HCT116 (cell line): Measurements from ENCODE around the gene FKBP7. TPM values are rescaled to one million over a fixed set of nuclear protein-coding genes. Genes with fewer than 3 reads are reported as not detected.

ENCODE experiments used
- ATAC-seq: fragments of 200-7000 bp; cut with Tn5 transposase; 2 replicates; pipeline ENCODE4 v1.9.1; 2020; ENCODE audit warnings: mild to moderate bottlenecking, moderate library complexity
- BruUV-seq: library from RNA; stranded (reverse); fragments of 400-500 nt; replicated peaks from 2 replicates; lab custom pipeline; 2021; lab: Mats Ljungman, UMichigan
- CTCF ChIA-PET: fragments of 300-600 bp; sonication (Branson Sonifier 250); formaldehyde crosslinking; loops from one replicate; lab custom pipeline; 2021; ENCODE audit warnings: antibody characterized with exemption; lab: Charles Lee
- POLR2A ChIA-PET: fragments of 300-600, 350-600 bp; sonication (Branson Sonifier 250); formaldehyde crosslinking; loops from one replicate; lab custom pipeline; 2021; ENCODE audit warnings: antibody characterized with exemption; lab: Charles Lee
- RAD21 ChIA-PET, 2 experiments: fragments of 300-600 bp; sonication (Branson Sonifier 250); formaldehyde crosslinking; loops; one replicate each; lab custom pipeline; 2023; ENCODE audit warnings: low total read pairs in 2 of 2; ENCODE audit not compliant: uncharacterized antibody in 2 of 2, unreplicated experiment in 2 of 2, low non-redundant PET in 1 of 2; lab: Charles Lee
- DNase-seq: peaks from one replicate; pipeline ENCODE4 v3.0.0-alpha.2; 2010; ENCODE audit warnings: low read depth, low spot score
- H2AFZ ChIP-seq: fragments of 200-600 bp; shearing (Covaris generic), sonication (generic); 2 replicates; pipeline ENCODE4 v1.6.1; 2017; ENCODE audit warnings: low read depth, mixed run types, mixed read lengths, antibody characterized with exemption, low read length; ENCODE audit not compliant: poor library complexity, severe bottlenecking
- H3K27ac ChIP-seq: 2 replicates; pipeline ENCODE4 v1.5.1; 2012; ENCODE audit warnings: low read depth, low read length
- H3K27me3 ChIP-seq: fragments of 200-600 bp; sonication (generic); 2 replicates; pipeline ENCODE4 v1.6.1; 2016; ENCODE audit warnings: mixed run types, low read length, mixed read lengths; ENCODE audit not compliant: insufficient read depth
- H3K36me3 ChIP-seq, 2 experiments: fragments of 200-500 bp in 1 of 2; fragments of 200-600 bp in 1 of 2; sonication (Bioruptor generic) in 1 of 2; sonication (generic) in 1 of 2; 2 replicates each; pipeline versions ENCODE4 v1.5.1 to v1.6.1; 2014 to 2016; ENCODE audit warnings: low read length in 2 of 2, inconsistent platforms in 1 of 2, mixed read lengths in 1 of 2, mixed run types in 1 of 2; ENCODE audit not compliant: insufficient read depth in 2 of 2, control insufficient read depth in 1 of 2
- H3K4me1 ChIP-seq, 2 experiments: fragments of 200-600 bp in 1 of 2; sonication (generic) in 1 of 2; 2 replicates each; pipeline versions ENCODE4 v1.5.1 to v1.6.1; 2012 to 2017; ENCODE audit warnings: low read length in 2 of 2, inconsistent platforms in 1 of 2, mild to moderate bottlenecking in 1 of 2, mixed read lengths in 1 of 2, mixed run types in 1 of 2, moderate library complexity in 1 of 2; ENCODE audit not compliant: insufficient read depth in 2 of 2, control insufficient read depth in 1 of 2
- H3K4me2 ChIP-seq: fragments of 200-600 bp; sonication (generic); 2 replicates; pipeline ENCODE4 v1.6.1; 2017; ENCODE audit warnings: mixed run types, low read length, mixed read lengths
- H3K4me3 ChIP-seq, 2 experiments: fragments of 200-600 bp in 1 of 2; sonication (generic) in 1 of 2; replicated peaks in 1 of 2; 2 replicates each; pipeline ENCODE4 v1.5.1; 2011 to 2016; ENCODE audit warnings: low read length in 2 of 2, control low read depth in 1 of 2, low read depth in 1 of 2, mild to moderate bottlenecking in 1 of 2, mixed read lengths in 1 of 2, mixed run types in 1 of 2
- H3K79me2 ChIP-seq: fragments of 200-600 bp; sonication (generic); 2 replicates; pipeline ENCODE4 v1.6.1; 2017; ENCODE audit warnings: mild to moderate bottlenecking, mixed run types, low read length, moderate library complexity, mixed read lengths; ENCODE audit not compliant: insufficient read depth
- H3K9ac ChIP-seq: fragments of 200-600 bp; sonication (generic); 2 replicates; pipeline ENCODE4 v1.6.1; 2016; ENCODE audit warnings: low read length, mixed read lengths
- H3K9me2 ChIP-seq: fragments of 200-600 bp; sonication (generic), shearing (Covaris generic); 2 replicates; pipeline ENCODE4 v1.6.1; 2017; ENCODE audit warnings: mixed run types, mild to moderate bottlenecking, moderate library complexity; ENCODE audit not compliant: insufficient read depth
- H3K9me3 ChIP-seq, 2 experiments: fragments of 200-500 bp in 1 of 2; fragments of 200-600 bp in 1 of 2; sonication (Bioruptor generic) in 1 of 2; sonication (generic) in 1 of 2; 2 replicates each; pipeline ENCODE4 v1.6.1; 2014 to 2017; ENCODE audit warnings: low read length in 2 of 2, mixed read lengths in 2 of 2, inconsistent platforms in 1 of 2, low read depth in 1 of 2, mild to moderate bottlenecking in 1 of 2, mixed run types in 1 of 2, moderate library complexity in 1 of 2; ENCODE audit not compliant: control insufficient read depth in 1 of 2, insufficient read depth in 1 of 2
- H4K20me1 ChIP-seq: fragments of 200-600 bp; sonication (generic), shearing (Covaris generic); 2 replicates; pipeline ENCODE4 v1.6.1; 2017; ENCODE audit warnings: mixed run types, mild to moderate bottlenecking, moderate library complexity; ENCODE audit not compliant: insufficient read depth
- ATF3 ChIP-seq: IDR thresholded peaks from 2 replicates; pipeline ENCODE4 v1.6.1; 2012
- CBX3 ChIP-seq: IDR thresholded peaks from 2 replicates; pipeline ENCODE4 v1.6.1; 2012; ENCODE audit warnings: low read depth
- CTCF ChIP-seq, 3 experiments: fragments of 200-600 bp in 1 of 3; sonication (generic) in 1 of 3; IDR thresholded peaks in 2 of 3; conservative IDR thresholded peaks in 1 of 3; 2 replicates each; pipeline ENCODE4 v1.5.1; 2012 to 2017; ENCODE audit warnings: low read depth in 2 of 3, low read length in 2 of 3, antibody characterized with exemption in 1 of 3, borderline replicate concordance in 1 of 3, control low read depth in 1 of 3, mild to moderate bottlenecking in 1 of 3, mixed read lengths in 1 of 3, mixed run types in 1 of 3, moderate library complexity in 1 of 3; ENCODE audit not compliant: insufficient read depth in 1 of 3
- EGR1 ChIP-seq: IDR thresholded peaks from 2 replicates; pipeline ENCODE4 v1.6.1; 2012; ENCODE audit warnings: low read depth
- ELF1 ChIP-seq: IDR thresholded peaks from 2 replicates; pipeline ENCODE4 v1.6.1; 2012; ENCODE audit warnings: low read depth, borderline replicate concordance
- EZH2 ChIP-seq: fragments of 200-600 bp; sonication (generic); IDR thresholded peaks from 2 replicates; pipeline ENCODE4 v1.6.1; 2017; ENCODE audit warnings: antibody characterized with exemption, mixed run types
- EZH2phosphoT487 ChIP-seq: fragments of 200-600 bp; IDR thresholded peaks from 2 replicates; pipeline ENCODE4 v1.6.1; 2018; ENCODE audit warnings: antibody characterized with exemption, borderline replicate concordance
- FOSL1 ChIP-seq: IDR thresholded peaks from 2 replicates; pipeline ENCODE4 v1.6.1; 2012; ENCODE audit warnings: low read depth
- JUND ChIP-seq: IDR thresholded peaks from 2 replicates; pipeline ENCODE4 v1.6.1; 2012
- MAX ChIP-seq: IDR thresholded peaks from 2 replicates; pipeline ENCODE4 v1.6.1; 2012
- POLR2A ChIP-seq: IDR thresholded peaks from 2 replicates; pipeline ENCODE4 v1.7.0; 2011; ENCODE audit warnings: borderline replicate concordance; ENCODE audit not compliant: insufficient read depth, insufficient read length; ENCODE audit errors: extremely low read depth
- REST ChIP-seq: IDR thresholded peaks from 2 replicates; pipeline ENCODE4 v1.6.1; 2012; ENCODE audit warnings: low read depth
- SIN3A ChIP-seq: IDR thresholded peaks from 2 replicates; pipeline ENCODE4 v1.6.1; 2012; ENCODE audit warnings: low read depth
- SP1 ChIP-seq: IDR thresholded peaks from 2 replicates; pipeline ENCODE4 v1.6.1; 2012; ENCODE audit warnings: low read depth
- TCF7L2 ChIP-seq: IDR thresholded peaks from 2 replicates; pipeline ENCODE4 v1.7.0; 2011; ENCODE audit warnings: borderline replicate concordance, inconsistent platforms; ENCODE audit not compliant: insufficient read depth, insufficient read length; ENCODE audit errors: extremely low read depth
- YY1 ChIP-seq: IDR thresholded peaks from 2 replicates; pipeline ENCODE4 v1.6.1; 2011; ENCODE audit warnings: low read length, low read depth, moderate library complexity, mild to moderate bottlenecking; ENCODE audit not compliant: insufficient replicate concordance; ENCODE audit errors: extremely low read depth
- intact Hi-C: fragments of 100-400 bp; cut with micrococcal nuclease; formaldehyde crosslinking; loops from 2 replicates; pipeline ENCODE4 v1.10.0; 2022
- total RNA-seq: library from RNA; stranded (reverse); gene quantifications from one replicate; pipeline ENCODE4 v1.2.1, GENCODE V29; 2021; ENCODE audit not compliant: unreplicated experiment

Gene FKBP7
- total RNA-seq, 1 experiment from 2014 or later, result 4.5 TPM

GRCh38 chr2:178414266-178415247 lies 63.8 kb downstream of the FKBP7 start:
- peaks cover 12 to 17% of the 10 kb centered on the region in 2 experiments; a peak in 3 of 4 replicates for H3K4me1 ChIP-seq
- intact Hi-C loops, result loop anchor here (1.0 to 10.0 kb wide), 6 partner anchors 107 to 510 kb away; partner anchors contain the start of gene RBM45
- ChIA-PET POLR2A (interaction anchor here (1.1 to 2.3 kb wide), 5 partner anchors 10 to 302 kb away, joined by 4 to 11 read pairs (median 4); partner anchors contain the start of genes PJVK, PRKRA and RBM45), CTCF (interaction anchor here (0.6 to 2.7 kb wide), 28 partner anchors 9 to 432 kb away, joined by 3 to 25 read pairs (median 4); partner anchors contain the start of genes PJVK, PRKRA and RBM45), RAD21 (no interaction called here)
- H3K27ac ChIP-seq, result peak overlapping the region; percentile 73; the same call in 1 of the 2 replicates
- TSS peak; percentile 91 for BruUV-seq
- H3K79me2 ChIP-seq, result no peaks in the 10 kb centered on the region
- no peaks in the 10 kb centered on the region for H3K36me3 ChIP-seq
- DNase-seq (peak; percentile 93), ATAC-seq (peak; percentile 83)
- no peaks in the 10 kb centered on the region for H3K9me3 ChIP-seq
- H3K9ac ChIP-seq, result peak overlapping the region; percentile 75
- H3K4me2 ChIP-seq, result peak overlapping the region; percentile 86
- H2AFZ ChIP-seq, result peak overlapping the region; percentile 92
- no peaks in the 10 kb centered on the region for H3K9me2 ChIP-seq
- H4K20me1 ChIP-seq, result no peaks in the 10 kb centered on the region
- no peaks in the 10 kb centered on the region for H3K27me3 ChIP-seq
- H3K4me3 ChIP-seq, result peak overlapping the region; percentile 68 to 79
- TF ChIP-seq MAX (peak; percentile 84), REST (no peak), YY1 (peak; percentile 82), TCF7L2 (no peak), EZH2 (no peak), CTCF (IDR thresholded peaks at IDR 0.05 in 2 of 3, conservative IDR thresholded peaks at IDR 0.05 in 1 of 3; ENCODE audit: borderline replicate concordance in 1 of 3, insufficient read depth in 1 of 3, low read depth in 2 of 3, low read length in 2 of 3) (peak; percentile 85 to 89 (median 89)), SIN3A (peak; percentile 59), EZH2phosphoT487 (no peak), FOSL1 (peak; percentile 8; the same call in 1 of the 2 replicates), CBX3 (peak; percentile 95), ELF1 (no peak), EGR1 (no peak), POLR2A (peak; percentile 65), JUND (no peak; the same call in 1 of the 2 replicates), SP1 (no peak; the same call in none of the 2 replicates), ATF3 (no peak)
